Activated B cell treated with CpG ODN at 0.5 μM for 24 hours (primary cell): ENCODE results near the gene PDYN. TPM values are rescaled to one million over a fixed set of nuclear protein-coding genes. Genes with fewer than 3 reads are reported as not detected.
"Not testable (repeated sequence)": the region's sequence is repeated elsewhere in the genome, so short reads cannot be mapped to it uniquely, and the experiment has no call there.

ENCODE experiments used
- ATAC-seq: fragments of 200-7000 bp; cut with Tn5 transposase; one replicate; pipeline ENCODE4 v1.10.0; 2021; ENCODE audit warnings: low read depth, mild to moderate bottlenecking, moderate library complexity
- CTCF ChIA-PET: fragments of 350-600 bp; sonication (Branson Sonifier 250); formaldehyde crosslinking; loops from one replicate; lab custom pipeline; 2021; ENCODE audit warnings: antibody characterized with exemption; lab: Charles Lee
- POLR2A ChIA-PET: fragments of 350-600 bp; sonication (Branson Sonifier 250); formaldehyde crosslinking; loops from one replicate; lab custom pipeline; 2021; ENCODE audit warnings: antibody characterized with exemption; lab: Charles Lee
- DNase-seq: peaks from one replicate; pipeline ENCODE4 v3.0.0; 2022
- H3K27ac Mint-ChIP-seq: one replicate; pipeline ENCODE4 v1.8.0; 2020; ENCODE audit warnings: mixed read lengths
- H3K27me3 Mint-ChIP-seq: one replicate; pipeline ENCODE4 v1.8.0; 2021; ENCODE audit warnings: mixed read lengths
- H3K36me3 Mint-ChIP-seq: one replicate; pipeline ENCODE4 v1.8.0; 2021; ENCODE audit warnings: low read depth, mixed read lengths
- H3K4me1 Mint-ChIP-seq: one replicate; pipeline ENCODE4 v1.8.0; 2021; ENCODE audit warnings: mixed read lengths
- H3K4me3 Mint-ChIP-seq: one replicate; pipeline ENCODE4 v1.8.0; 2020; ENCODE audit warnings: mild to moderate bottlenecking, mixed read lengths
- H3K9me3 Mint-ChIP-seq: one replicate; pipeline ENCODE4 v1.8.0; 2020; ENCODE audit warnings: mixed read lengths
- CTCF ChIP-seq: fragments of 200-600 bp; IDR thresholded peaks from one replicate; pipeline ENCODE4 v1.8.0; 2022; ENCODE audit warnings: antibody characterized with exemption, mild to moderate bottlenecking
- intact Hi-C: fragments of 100-400 bp; cut with micrococcal nuclease; formaldehyde crosslinking; loops from one replicate; pipeline ENCODE4 v1.15.1; 2024
- total RNA-seq: library from RNA; stranded (reverse); gene quantifications from 2 replicates; pipeline ENCODE4 v1.2.3, GENCODE V29; 2022

Gene PDYN
- total RNA-seq, result not detected in 2 replicates

DNA sequence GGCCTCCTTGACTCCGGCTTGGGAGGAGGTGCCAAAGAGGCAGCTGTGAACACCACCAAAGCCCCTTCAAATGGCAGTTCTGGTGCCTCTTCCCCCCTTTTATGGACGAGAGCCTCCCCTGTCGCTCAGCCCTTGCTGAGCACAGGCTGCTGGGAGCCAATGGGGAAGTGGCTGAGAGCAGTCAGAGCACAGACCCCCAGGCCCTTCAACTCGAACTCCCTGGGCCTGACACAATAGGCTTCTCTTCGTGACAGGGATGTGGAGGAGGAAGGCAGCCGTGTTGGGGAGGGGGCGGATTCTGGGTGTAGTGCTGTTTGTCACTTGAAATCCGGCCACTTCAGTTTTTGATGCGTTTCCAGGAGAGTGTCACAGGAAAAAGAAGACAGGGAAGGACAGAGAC lies at the start of gene PDYN:
PDYN (minus strand) TSS at position 73 of the 400 bp plus-strand sequence. CDS start 10,974 bp downstream, outside the sequence.
- no peak for DNase-seq
- no peaks in the 10 kb centered on the region for H3K36me3 Mint-ChIP-seq
- CTCF ChIA-PET, result no interaction called here
- H3K27ac Mint-ChIP-seq, result no peak within 1 kb of the TSS
- intact Hi-C loops, result no loop called here
- no peak for ATAC-seq
- POLR2A ChIA-PET, result no interaction called here
- H3K9me3 Mint-ChIP-seq, result no peaks in the 10 kb centered on the region
- no peak within 1 kb of the TSS for H3K4me3 Mint-ChIP-seq
- no peaks in the 10 kb centered on the region for H3K4me1 Mint-ChIP-seq
- TF ChIP-seq CTCF, result no peak
- H3K27me3 Mint-ChIP-seq, result peaks cover 50% of the 10 kb centered on the region

GRCh38 chr20:2042400-2042799 lies 48.5 kb upstream of the PDYN start:
- CTCF ChIA-PET, result no interaction called here
- POLR2A ChIA-PET, result no interaction called here
- TF ChIP-seq CTCF, result no peak

GRCh38 chr20:2038161-2038560 lies 44.3 kb upstream of the PDYN start:
- Mint-ChIP-seq H3K4me1 (no peaks in the 10 kb centered on the region), H3K36me3 (no peaks in the 10 kb centered on the region), H3K27me3 (peaks cover 32% of the 10 kb centered on the region), H3K4me3 (no peak overlapping the region), H3K9me3 (no peaks in the 10 kb centered on the region), H3K27ac (no peak overlapping the region)
- CTCF ChIA-PET, result no interaction called here
- POLR2A ChIA-PET, result no interaction called here
- no peak for TF ChIP-seq CTCF
- intact Hi-C loops, result no loop called here
- no peak for DNase-seq
- ATAC-seq, result no peak

More at GRCh38 chr20:2042400-2042799, 48.5 kb upstream of the PDYN start:
- ATAC-seq (no peak), DNase-seq (no peak)
- no peaks in the 10 kb centered on the region for H3K4me1 Mint-ChIP-seq
- H3K9me3 Mint-ChIP-seq, result no peaks in the 10 kb centered on the region
- intact Hi-C loops, result no loop called here
- H3K27me3 Mint-ChIP-seq, result peaks cover 24% of the 10 kb centered on the region
- H3K4me3 Mint-ChIP-seq, result no peak overlapping the region
- H3K27ac Mint-ChIP-seq, result no peak overlapping the region
- no peaks in the 10 kb centered on the region for H3K36me3 Mint-ChIP-seq

DNA sequence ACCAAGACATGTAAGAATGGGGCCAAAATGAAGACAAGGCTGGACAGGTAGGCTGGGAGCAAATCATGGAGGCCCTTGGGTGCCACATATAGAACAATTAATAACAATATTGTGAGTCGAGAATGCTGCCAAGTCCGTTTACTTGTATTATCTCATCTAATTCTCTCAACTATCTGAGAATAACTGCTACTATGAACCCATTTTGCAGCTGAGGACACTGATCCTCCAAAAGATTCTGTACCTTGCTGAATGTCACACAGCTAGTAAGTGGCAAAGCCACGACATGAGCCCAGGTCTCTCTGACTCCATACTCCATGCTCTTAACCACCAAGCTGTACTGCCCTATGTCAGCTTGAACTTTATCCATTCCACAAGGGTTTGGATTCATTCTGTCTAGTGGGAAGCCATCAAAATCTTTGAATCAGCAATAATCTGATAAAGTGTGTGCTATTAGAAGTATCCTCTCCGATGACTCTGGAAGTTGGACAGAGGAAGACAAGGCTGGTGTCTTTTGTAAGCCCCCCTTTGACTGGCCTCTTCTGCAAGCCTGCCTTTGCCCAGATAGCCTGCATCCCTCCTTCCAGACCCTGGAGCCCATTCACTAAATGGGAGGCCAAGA lies 43.5 kb upstream of the PDYN start:
- intact Hi-C loops, result no loop called here
- Mint-ChIP-seq H3K36me3 (no peaks in the 10 kb centered on the region), H3K4me1 (no peaks in the 10 kb centered on the region), H3K27me3 (peaks cover 32% of the 10 kb centered on the region), H3K4me3 (no peak overlapping the region), H3K9me3 (no peaks in the 10 kb centered on the region), H3K27ac (no peak overlapping the region)
- DNase-seq (no peak), ATAC-seq (no peak)
- TF ChIP-seq CTCF, result no peak
- ChIA-PET CTCF (no interaction called here), POLR2A (no interaction called here)

GRCh38 chr20:2036357-2036756 lies 42.5 kb upstream of the PDYN start:
- H3K36me3 Mint-ChIP-seq, intact Hi-C loops, ATAC-seq, H3K27ac Mint-ChIP-seq, H3K4me3 Mint-ChIP-seq, POLR2A ChIA-PET, DNase-seq, H3K9me3 Mint-ChIP-seq, H3K4me1 Mint-ChIP-seq, CTCF ChIA-PET: not testable (repeated sequence)
- peaks cover 37% of the 10 kb centered on the region for H3K27me3 Mint-ChIP-seq

DNA sequence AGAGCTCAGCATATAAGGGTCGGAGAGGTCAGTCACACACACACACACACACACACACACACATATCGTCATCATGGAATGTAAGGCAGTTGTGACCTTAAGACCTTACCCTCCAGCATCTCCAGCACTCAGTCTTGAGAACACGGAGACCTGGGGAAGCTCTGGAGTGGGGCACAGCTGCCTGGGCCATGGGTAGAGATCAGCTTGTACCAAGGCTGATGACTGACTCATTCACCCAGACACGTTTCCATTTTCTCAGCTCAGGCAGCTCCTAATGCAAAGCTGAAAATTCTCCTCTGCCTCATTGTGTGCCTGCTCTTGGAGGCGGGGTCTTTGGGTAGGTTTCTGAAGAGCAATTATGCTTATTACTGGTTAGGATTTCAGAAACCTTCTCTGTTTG lies 38.3 kb upstream of the PDYN start:
- Mint-ChIP-seq H3K36me3 (no peaks in the 10 kb centered on the region), H3K27me3 (peaks cover 38% of the 10 kb centered on the region), H3K9me3 (peaks cover 3% of the 10 kb centered on the region), H3K4me1 (no peaks in the 10 kb centered on the region), H3K4me3 (no peak overlapping the region), H3K27ac (no peak overlapping the region)
- TF ChIP-seq CTCF, result no peak
- ATAC-seq (no peak), DNase-seq (no peak)
- intact Hi-C loops, result no loop called here
- POLR2A ChIA-PET, result no interaction called here
- CTCF ChIA-PET, result no interaction called here
